ENCODE results near the gene CACNA1S.

The CACNA1S gene

GRCh38 chr1:201068976-201069375 is 43.2 kb downstream of the CACNA1S start:
- DNase-seq (ENCODE audit: insufficient read length, low spot score) (no peak), FAIRE-seq (no peak)
- TF ChIP-seq CTCF (IDR thresholded peaks at IDR 0.05; ENCODE audit: insufficient read depth, missing control alignments): no peak

GRCh38 chr1:201066986-201067385 is 45.2 kb downstream of the CACNA1S start:
- FAIRE-seq (no peak), DNase-seq (ENCODE audit: insufficient read length, low spot score) (no peak)
- no peak for TF ChIP-seq CTCF (IDR thresholded peaks at IDR 0.05; ENCODE audit: insufficient read depth, missing control alignments)

- DNase-seq (ENCODE audit: insufficient read length, low spot score) (no peak), FAIRE-seq (no peak)
- TF ChIP-seq CTCF (IDR thresholded peaks at IDR 0.05; ENCODE audit: insufficient read depth, missing control alignments): no peak
Measured at GRCh38 chr1:201065686-201066085, 46.5 kb downstream of the CACNA1S start.

GRCh38 chr1:201064806-201065205 is 47.4 kb downstream of the CACNA1S start:
- DNase-seq (ENCODE audit: insufficient read length, low spot score) (no peak), FAIRE-seq (no peak)
- no peak for TF ChIP-seq CTCF (IDR thresholded peaks at IDR 0.05; ENCODE audit: insufficient read depth, missing control alignments)

GRCh38 chr1:201063145-201063544 is 49.1 kb downstream of the CACNA1S start:
- DNase-seq (ENCODE audit: insufficient read length, low spot score) (no peak), FAIRE-seq (no peak)
- TF ChIP-seq CTCF (IDR thresholded peaks at IDR 0.05; ENCODE audit: insufficient read depth, missing control alignments): no peak

- DNase-seq (ENCODE audit: insufficient read length, low spot score): no peak
- TF ChIP-seq CTCF (IDR thresholded peaks at IDR 0.05; ENCODE audit: insufficient read depth, missing control alignments): no peak
- no peak for FAIRE-seq
Measured at GRCh38 chr1:201062511-201063091, 49.6 kb downstream of the CACNA1S start.

GRCh38 chr1:201061886-201062285 is 50.3 kb downstream of the CACNA1S start:
- FAIRE-seq: no peak

More at GRCh38 chr1:201061886-201062285, 50.3 kb downstream of the CACNA1S start:
- no peak for DNase-seq (ENCODE audit: insufficient read length, low spot score)
- TF ChIP-seq CTCF (IDR thresholded peaks at IDR 0.05; ENCODE audit: insufficient read depth, missing control alignments): no peak
